K562 (cell line): ENCODE results near the gene SLC38A2. TPM values are rescaled to one million over a fixed set of nuclear protein-coding genes. Genes with fewer than 3 reads are reported as not detected.

Experiments
- ARID1B ChIP-seq: fragments of 450-650 bp; IDR thresholded peaks from 2 replicates; pipeline ENCODE4 v1.6.1; 2016; ENCODE audit warnings: antibody characterized with exemption, mild to moderate bottlenecking, inconsistent platforms
- CBX2 ChIP-seq: fragments of 200-600 bp; sonication (generic); IDR thresholded peaks from one replicate; pipeline ENCODE4 v1.6.1; 2012; ENCODE audit warnings: mild to moderate bottlenecking, low read length, inconsistent platforms; ENCODE audit not compliant: insufficient read depth, poor library complexity, severe bottlenecking
- CC2D1A ChIP-seq: fragments of 450-650 bp; IDR thresholded peaks from 2 replicates; pipeline ENCODE4 v1.6.1; 2017; ENCODE audit warnings: mild to moderate bottlenecking
- CREB1 ChIP-seq, 2 experiments: sonication (generic) in 1 of 2; formaldehyde crosslinking in 1 of 2; IDR thresholded peaks; 2 replicates each; pipeline versions ENCODE4 v1.6.1 to v1.8.0; 2012 to 2022; ENCODE audit warnings: inconsistent platforms in 1 of 2, mild to moderate bottlenecking in 1 of 2, missing genetic modification reagents in 1 of 2, moderate library complexity in 1 of 2
- HDAC3 ChIP-seq: fragments of 450-650 bp; IDR thresholded peaks from 2 replicates; pipeline ENCODE4 v1.6.1; 2018; ENCODE audit warnings: borderline replicate concordance, mild to moderate bottlenecking, moderate library complexity; ENCODE audit not compliant: partially characterized antibody
- HMGN3 ChIP-seq: IDR thresholded peaks from 2 replicates; pipeline ENCODE4 v1.6.1; 2011; ENCODE audit warnings: borderline replicate concordance, low read depth, mild to moderate bottlenecking, mixed read lengths, low read length; ENCODE audit not compliant: insufficient read length; ENCODE audit errors: extremely low read depth
- MYC ChIP-seq, 2 experiments: fragments of 250-450 bp in 1 of 2; sonication (Bioruptor Pico) in 1 of 2; IDR thresholded peaks; 2 replicates each; pipeline versions ENCODE4 v1.5.1 to v1.6.1; 2012 to 2021; ENCODE audit warnings: low read depth in 2 of 2, borderline replicate concordance in 1 of 2, improper control_type of control experiment in 1 of 2, low read length in 1 of 2, mild to moderate bottlenecking in 1 of 2, moderate library complexity in 1 of 2
- NCOA2 ChIP-seq, 2 experiments: fragments of 450-650 bp; IDR thresholded peaks; 2 replicates each; pipeline ENCODE4 v1.6.1; 2018; ENCODE audit warnings: mild to moderate bottlenecking in 2 of 2, moderate library complexity in 1 of 2; ENCODE audit not compliant: partially characterized antibody in 2 of 2
- NELFE ChIP-seq: IDR thresholded peaks from 2 replicates; pipeline ENCODE4 v1.6.1; 2011; ENCODE audit warnings: mild to moderate bottlenecking; ENCODE audit not compliant: insufficient read depth, insufficient read length
- NFATC3 ChIP-seq: fragments of 450-650 bp; IDR thresholded peaks from 2 replicates; pipeline ENCODE4 v1.6.1; 2017; ENCODE audit warnings: mild to moderate bottlenecking
- SIN3A ChIP-seq, 2 experiments: fragments of 150-350 bp in 1 of 2; IDR thresholded peaks; 2 replicates each; pipeline ENCODE4 v1.6.1; 2011 to 2016; ENCODE audit warnings: borderline replicate concordance in 2 of 2, low read depth in 2 of 2, low read length in 2 of 2, mild to moderate bottlenecking in 2 of 2, moderate library complexity in 2 of 2; ENCODE audit not compliant: control insufficient read depth in 1 of 2
- SREBF1 ChIP-seq: fragments of 150-350 bp; IDR thresholded peaks from 2 replicates; pipeline ENCODE4 v1.6.1; 2014; ENCODE audit warnings: antibody characterized with exemption, low read depth, low read length, borderline replicate concordance
- SRF ChIP-seq, 2 experiments: fragments of 250-450, 450-650 bp in 1 of 2; sonication (Bioruptor Pico) in 1 of 2; sonication (generic) in 1 of 2; formaldehyde crosslinking; IDR thresholded peaks; 2 replicates each; pipeline versions ENCODE4 v1.5.0 to v1.5.1; 2020 to 2022; ENCODE audit warnings: mild to moderate bottlenecking in 1 of 2, missing genetic modification reagents in 1 of 2
- TOE1 ChIP-seq, 2 experiments: fragments of 450-650 bp in 1 of 2; sonication (generic) in 1 of 2; formaldehyde crosslinking in 1 of 2; IDR thresholded peaks; 2 replicates each; pipeline versions ENCODE4 v1.7.1 to v1.8.0; 2016 to 2022; ENCODE audit warnings: borderline replicate concordance in 2 of 2, mild to moderate bottlenecking in 2 of 2, antibody characterized with exemption in 1 of 2, inconsistent platforms in 1 of 2, low read depth in 1 of 2, missing genetic modification reagents in 1 of 2, moderate library complexity in 1 of 2
- ZHX1 ChIP-seq: fragments of 150-350 bp; conservative IDR thresholded peaks from 2 replicates; pipeline ENCODE4 v1.6.1; 2014; ENCODE audit warnings: low read length
- ZNF232 ChIP-seq: sonication (generic); formaldehyde crosslinking; IDR thresholded peaks from 2 replicates; pipeline ENCODE4 v1.8.0; 2022; ENCODE audit warnings: mild to moderate bottlenecking, missing genetic modification reagents
- ZNF695 ChIP-seq: fragments of 450-650 bp; formaldehyde crosslinking; IDR thresholded peaks from 2 replicates; pipeline ENCODE4 v1.4.0; 2020; ENCODE audit warnings: mild to moderate bottlenecking, moderate library complexity
- polyA plus RNA-seq, 8 experiments: library from polyadenylated mRNA; depleted of rRNA in 4 of 8; stranded (reverse) in 5 of 8; unstranded in 3 of 8; fragments of >200 nt; fragmentation: Nextera tagmentation in 2 of 8; fragmentation: Illumina TruSeq in 1 of 8; extraction: Ambion mirVana in 2 of 8; extraction: Trizol in 1 of 8; gene quantifications; 2 replicates each; pipeline versions ENCODE4 v1.2.1 to v1.2.3, GENCODE V29; 2011 to 2014; ENCODE audit warnings: inconsistent platforms in 1 of 8, missing spikeins in 1 of 8
- total RNA-seq, 7 experiments: library from RNA; depleted of rRNA in 6 of 7; stranded (reverse); fragments of >200 nt in 6 of 7; fragmentation: Illumina TruSeq in 2 of 7; extraction: Trizol in 2 of 7; gene quantifications; 2 replicates each; pipeline versions ENCODE4 v1.2.1 to v1.2.3, GENCODE V29; 2011 to 2021; ENCODE audit warnings: low replicate concordance in 1 of 7
- TF ChIP-seq, protein P1 (sequence below): fragments of 450-650 bp; IDR thresholded peaks from 2 replicates; pipeline ENCODE4 v1.7.1; 2018; ENCODE audit warnings: mild to moderate bottlenecking, low read depth; ENCODE audit not compliant: partially characterized antibody
- TF ChIP-seq, protein P2 (sequence below): fragments of 250-450 bp; sonication (Bioruptor Pico); IDR thresholded peaks from 2 replicates; pipeline ENCODE4 v1.9.0; 2021; ENCODE audit warnings: mild to moderate bottlenecking

SLC38A2 gene
- total and polyA plus RNA-seq, 9 of the 15 experiments (the other 6 are each of a cell fraction or from before 2014, with no cell fraction given) = 98.7 to 292 (median 143) TPM

DNA sequence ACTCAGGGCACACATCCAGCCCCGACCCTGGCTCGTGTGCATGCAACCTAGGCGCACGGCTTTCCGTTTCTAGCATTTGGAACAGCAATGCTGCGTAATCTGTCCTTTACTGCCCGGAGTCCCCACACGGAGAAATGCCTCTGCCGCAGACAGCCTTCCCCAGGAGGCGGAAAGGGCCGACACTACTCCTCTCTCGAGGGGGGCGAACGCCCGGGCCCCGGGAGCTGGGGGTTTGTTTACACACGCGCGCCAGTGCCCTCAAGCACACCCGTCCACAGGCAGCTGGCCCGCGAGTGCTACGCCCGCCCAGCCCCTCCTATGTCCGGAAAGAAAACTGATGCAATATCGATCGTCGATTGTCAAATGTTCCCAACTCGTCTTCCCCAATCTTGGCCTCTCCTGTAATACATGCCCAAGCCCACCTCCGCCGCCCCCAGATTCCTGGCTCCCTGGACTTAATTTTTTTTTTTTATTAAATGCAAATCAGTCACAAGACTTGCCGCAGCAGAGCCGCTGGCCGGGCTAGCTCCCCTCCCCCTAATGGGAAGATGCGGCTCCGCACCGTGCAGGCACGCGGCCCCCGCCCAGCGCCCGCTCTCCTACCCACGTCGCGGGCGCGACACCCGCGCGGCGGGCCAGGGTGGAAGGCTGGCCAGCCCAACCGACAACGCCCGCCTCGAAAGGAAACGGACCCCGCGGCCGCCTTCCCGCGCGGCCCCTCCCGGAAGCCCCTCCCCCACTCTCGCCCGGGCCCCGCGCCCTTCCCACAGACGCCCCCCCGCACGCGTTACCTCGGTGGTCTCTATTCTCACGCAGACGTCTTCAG is 642 bp downstream of the SLC38A2 start (continued):
- TF ChIP-seq SIN3A (IDR thresholded peaks at IDR 0.05; ENCODE audit: borderline replicate concordance in 2 of 2, control insufficient read depth in 1 of 2, low read depth in 2 of 2, low read length in 2 of 2) = 0 out of 4 replicates have a peak, but pooled peaks of 1 of the 2 experiments have one; percentile 41
- TF ChIP-seq ZNF695 (CRISPR knock-in tag) = no peak
- no peak for TF ChIP-seq HDAC3
- no peak for TF ChIP-seq HMGN3
- TF ChIP-seq MYC (IDR thresholded peaks at IDR 0.05; ENCODE audit: low read depth, low read length) = no peak
- peak; percentile 73; the same call in 1 of the 2 replicates for TF ChIP-seq MYC (CRISPR knock-in tag; IDR thresholded peaks at IDR 0.05; ENCODE audit: borderline replicate concordance, low read depth)
- TF ChIP-seq SREBF1 = no peak
- TF ChIP-seq NELFE = no peak
- TF ChIP-seq CREB1 (IDR thresholded peaks at IDR 0.05) = no peak
- no peak for TF ChIP-seq CREB1 (CRISPR knock-in tag; IDR thresholded peaks at IDR 0.05)
- no peak for TF ChIP-seq NFATC3
- no peak for TF ChIP-seq TOE1 (IDR thresholded peaks at IDR 0.05; ENCODE audit: borderline replicate concordance)
- no peak; the same call in 1 of the 2 replicates for TF ChIP-seq TOE1 (CRISPR knock-in tag; IDR thresholded peaks at IDR 0.05; ENCODE audit: borderline replicate concordance, low read depth)
- TF ChIP-seq ARID1B = no peak
- no peak for TF ChIP-seq CC2D1A
- TF ChIP-seq CBX2 = no peak
- TF ChIP-seq, protein P1, sequence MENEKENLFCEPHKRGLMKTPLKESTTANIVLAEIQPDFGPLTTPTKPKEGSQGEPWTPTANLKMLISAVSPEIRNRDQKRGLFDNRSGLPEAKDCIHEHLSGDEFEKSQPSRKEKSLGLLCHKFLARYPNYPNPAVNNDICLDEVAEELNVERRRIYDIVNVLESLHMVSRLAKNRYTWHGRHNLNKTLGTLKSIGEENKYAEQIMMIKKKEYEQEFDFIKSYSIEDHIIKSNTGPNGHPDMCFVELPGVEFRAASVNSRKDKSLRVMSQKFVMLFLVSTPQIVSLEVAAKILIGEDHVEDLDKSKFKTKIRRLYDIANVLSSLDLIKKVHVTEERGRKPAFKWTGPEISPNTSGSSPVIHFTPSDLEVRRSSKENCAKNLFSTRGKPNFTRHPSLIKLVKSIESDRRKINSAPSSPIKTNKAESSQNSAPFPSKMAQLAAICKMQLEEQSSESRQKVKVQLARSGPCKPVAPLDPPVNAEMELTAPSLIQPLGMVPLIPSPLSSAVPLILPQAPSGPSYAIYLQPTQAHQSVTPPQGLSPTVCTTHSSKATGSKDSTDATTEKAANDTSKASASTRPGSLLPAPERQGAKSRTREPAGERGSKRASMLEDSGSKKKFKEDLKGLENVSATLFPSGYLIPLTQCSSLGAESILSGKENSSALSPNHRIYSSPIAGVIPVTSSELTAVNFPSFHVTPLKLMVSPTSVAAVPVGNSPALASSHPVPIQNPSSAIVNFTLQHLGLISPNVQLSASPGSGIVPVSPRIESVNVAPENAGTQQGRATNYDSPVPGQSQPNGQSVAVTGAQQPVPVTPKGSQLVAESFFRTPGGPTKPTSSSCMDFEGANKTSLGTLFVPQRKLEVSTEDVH = no peak
- TF ChIP-seq SRF (CRISPR knock-in tag; IDR thresholded peaks at IDR 0.05) = no peak
- TF ChIP-seq, protein P2, sequence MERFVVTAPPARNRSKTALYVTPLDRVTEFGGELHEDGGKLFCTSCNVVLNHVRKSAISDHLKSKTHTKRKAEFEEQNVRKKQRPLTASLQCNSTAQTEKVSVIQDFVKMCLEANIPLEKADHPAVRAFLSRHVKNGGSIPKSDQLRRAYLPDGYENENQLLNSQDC = no peak
- TF ChIP-seq NCOA2 (IDR thresholded peaks at IDR 0.05; ENCODE audit: partially characterized antibody in 2 of 2) = no peak
- no peak for TF ChIP-seq ZHX1
- TF ChIP-seq ZNF232 (CRISPR knock-in tag) = no peak
